OCI-LY3 (cell line): ENCODE measurements around the gene MAML1.

Experiments used
- H2AFZ ChIP-seq: fragments of 200-600, 300-600 bp; shearing (Covaris generic); 2 replicates; pipeline ENCODE4 v1.6.0; 2014; ENCODE audit warnings: antibody characterized with exemption, low read depth, low read length
- H3K27ac ChIP-seq: fragments of 200-600, 300-600 bp; sonication (generic); 2 replicates; pipeline ENCODE4 v1.5.1; 2014; ENCODE audit warnings: mild to moderate bottlenecking, low read length, moderate library complexity, mixed read lengths
- H3K27me3 ChIP-seq: fragments of 200-600, 300-600 bp; sonication (generic); 2 replicates; pipeline ENCODE4 v1.6.1; 2014; ENCODE audit warnings: low read depth, low read length, mixed read lengths
- H3K36me3 ChIP-seq: fragments of 200-600, 300-600 bp; sonication (generic); replicated peaks from 2 replicates; pipeline ENCODE3; 2014; ENCODE audit warnings: low read depth, low read length, mixed read lengths
- H3K4me1 ChIP-seq: fragments of 300-600, 200-600 bp; sonication (generic); 2 replicates; pipeline ENCODE4 v1.6.1; 2014; ENCODE audit warnings: low read length, mixed read lengths
- H3K4me2 ChIP-seq: fragments of 200-600, 300-600 bp; sonication (generic); 2 replicates; pipeline ENCODE4 v1.6.1; 2014; ENCODE audit warnings: low read length, mixed read lengths
- H3K4me3 ChIP-seq: fragments of 300-600, 200-600 bp; sonication (generic); 2 replicates; pipeline ENCODE4 v1.5.1; 2014; ENCODE audit warnings: antibody characterized with exemption, mild to moderate bottlenecking, low read length, moderate library complexity
- H3K79me2 ChIP-seq: fragments of 300-600, 200-600 bp; shearing (Covaris generic); 2 replicates; pipeline ENCODE4 v1.6.1; 2014; ENCODE audit warnings: mild to moderate bottlenecking, low read length, mixed read lengths
- H3K9ac ChIP-seq: fragments of 300-600, 200-600 bp; shearing (Covaris generic); 2 replicates; pipeline ENCODE4 v1.6.0; 2014; ENCODE audit warnings: mild to moderate bottlenecking, low read length, moderate library complexity
- H3K9me3 ChIP-seq: fragments of 200-600, 300-600 bp; shearing (Covaris generic); 2 replicates; pipeline ENCODE4 v1.6.1; 2014; ENCODE audit warnings: low read length, mixed read lengths; ENCODE audit not compliant: insufficient read depth
- H4K20me1 ChIP-seq: fragments of 200-600, 300-600 bp; sonication (generic); 2 replicates; pipeline ENCODE4 v1.6.1; 2016; ENCODE audit warnings: low read length, mixed read lengths; ENCODE audit not compliant: insufficient read depth
- EZH2phosphoT487 ChIP-seq: fragments of 200-600 bp; shearing (Covaris generic); IDR thresholded peaks from 2 replicates; pipeline ENCODE4 v1.6.1; 2018; ENCODE audit warnings: antibody characterized with exemption, mixed run types, low read depth
- TF ChIP-seq, protein P1 (sequence below): fragments of 200-600, 300-600 bp; sonication (generic); IDR thresholded peaks from 2 replicates; pipeline ENCODE4 v1.5.1; 2014; ENCODE audit warnings: antibody characterized with exemption, low read length, low read depth

Gene MAML1

DNA sequence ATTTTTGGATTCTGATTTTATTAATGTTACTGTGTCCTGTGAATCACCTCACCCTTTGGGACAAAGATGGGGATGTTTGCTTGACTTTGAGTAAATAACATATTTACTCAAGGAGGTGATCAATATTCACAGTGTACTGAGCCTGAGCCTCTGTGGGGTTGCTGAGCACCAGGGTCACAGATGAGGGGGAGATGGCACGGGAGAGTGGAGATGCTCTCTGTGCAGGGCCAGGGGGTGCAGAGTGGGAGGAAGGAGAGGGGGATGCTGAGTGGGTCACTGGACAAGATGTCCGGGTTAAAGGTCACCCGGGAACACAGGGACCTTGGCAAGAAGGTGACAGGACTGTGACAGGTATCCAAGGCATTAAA, 92.1 kb downstream of the MAML1 start:
- Histone ChIP-seq H4K20me1 (peaks cover 57% of the 10 kb centered on the region), H3K4me3 (no peak overlapping the region), H3K9me3 (no peaks in the 10 kb centered on the region), H3K27me3 (no peaks in the 10 kb centered on the region), H3K36me3 (peaks cover 67% of the 10 kb centered on the region), H3K9ac (no peak overlapping the region), H3K4me2 (no peak overlapping the region), H2AFZ (no peak overlapping the region), H3K79me2 (peaks cover 73% of the 10 kb centered on the region), H3K4me1 (peaks cover 17% of the 10 kb centered on the region), H3K27ac (no peak overlapping the region)
- TF ChIP-seq, protein P1, sequence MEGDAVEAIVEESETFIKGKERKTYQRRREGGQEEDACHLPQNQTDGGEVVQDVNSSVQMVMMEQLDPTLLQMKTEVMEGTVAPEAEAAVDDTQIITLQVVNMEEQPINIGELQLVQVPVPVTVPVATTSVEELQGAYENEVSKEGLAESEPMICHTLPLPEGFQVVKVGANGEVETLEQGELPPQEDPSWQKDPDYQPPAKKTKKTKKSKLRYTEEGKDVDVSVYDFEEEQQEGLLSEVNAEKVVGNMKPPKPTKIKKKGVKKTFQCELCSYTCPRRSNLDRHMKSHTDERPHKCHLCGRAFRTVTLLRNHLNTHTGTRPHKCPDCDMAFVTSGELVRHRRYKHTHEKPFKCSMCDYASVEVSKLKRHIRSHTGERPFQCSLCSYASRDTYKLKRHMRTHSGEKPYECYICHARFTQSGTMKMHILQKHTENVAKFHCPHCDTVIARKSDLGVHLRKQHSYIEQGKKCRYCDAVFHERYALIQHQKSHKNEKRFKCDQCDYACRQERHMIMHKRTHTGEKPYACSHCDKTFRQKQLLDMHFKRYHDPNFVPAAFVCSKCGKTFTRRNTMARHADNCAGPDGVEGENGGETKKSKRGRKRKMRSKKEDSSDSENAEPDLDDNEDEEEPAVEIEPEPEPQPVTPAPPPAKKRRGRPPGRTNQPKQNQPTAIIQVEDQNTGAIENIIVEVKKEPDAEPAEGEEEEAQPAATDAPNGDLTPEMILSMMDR, result no peak
- no peak for TF ChIP-seq EZH2phosphoT487

DNA sequence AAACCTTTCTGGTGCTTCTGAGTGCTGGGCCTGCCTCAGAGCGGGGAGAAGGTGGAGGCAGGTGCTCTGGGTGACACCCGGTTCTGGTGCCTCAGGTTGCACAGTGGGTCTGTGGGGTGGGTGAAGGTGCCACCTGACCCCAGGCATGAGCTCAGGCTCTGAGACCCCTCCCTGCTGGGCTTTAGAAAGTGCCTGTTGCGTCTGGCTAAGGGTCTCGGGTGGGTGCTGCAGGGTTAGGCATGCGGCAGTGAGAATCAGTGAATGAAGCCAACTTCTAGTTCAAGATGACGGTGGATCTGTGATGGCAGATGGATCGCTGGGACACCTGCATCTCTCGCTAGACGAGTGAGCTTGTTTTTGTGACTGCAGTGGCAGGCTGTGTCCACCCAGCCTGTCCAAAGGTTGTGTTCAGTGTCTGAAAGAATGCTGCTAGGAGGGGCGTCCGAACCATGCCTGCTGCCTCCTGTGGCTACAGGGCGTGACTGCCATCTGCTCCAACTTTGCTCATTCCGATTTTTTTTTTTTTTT, 93.1 kb downstream of the MAML1 start:
- Histone ChIP-seq H3K4me3 (no peak overlapping the region), H3K36me3 (peaks cover 76% of the 10 kb centered on the region), H3K79me2 (peaks cover 67% of the 10 kb centered on the region), H3K9ac (no peak overlapping the region), H3K9me3 (no peaks in the 10 kb centered on the region), H3K4me1 (peaks cover 9% of the 10 kb centered on the region), H3K27ac (no peak overlapping the region), H2AFZ (no peak overlapping the region), H4K20me1 (peaks cover 57% of the 10 kb centered on the region), H3K4me2 (no peak overlapping the region), H3K27me3 (no peaks in the 10 kb centered on the region)
- TF ChIP-seq EZH2phosphoT487, result no peak
- TF ChIP-seq, protein P1, result no peak
